ENCODE measurements around the gene UXT.

Gene UXT

GRCh38 chrX:47643926-47644325 is 15.1 kb downstream of the UXT start:
- no peaks in the 10 kb centered on the region for H3K9me3 ChIP-seq (ENCODE audit: low read depth, low read length)
- DNase-seq (ENCODE audit: low read depth, low spot score): no peak
- no peak overlapping the region for H3K27ac ChIP-seq
- TF ChIP-seq FOXP2 (optimal IDR thresholded peaks at IDR 0.05; ENCODE audit: control extremely low read depth, extremely low read length, insufficient read depth) (no peak), POLR2AphosphoS5 (IDR thresholded peaks at IDR 0.05; ENCODE audit: borderline replicate concordance, low read depth, low read length) (no peak), EZH2 (IDR thresholded peaks at IDR 0.05) (no peak)
- H3K9ac ChIP-seq (ENCODE audit: insufficient read length): no peak overlapping the region
- H3K4me3 ChIP-seq: no peak overlapping the region
- H3K36me3 ChIP-seq (ENCODE audit: insufficient read depth, low read length): peaks cover 40% of the 10 kb centered on the region

- Histone ChIP-seq H3K36me3 (ENCODE audit: insufficient read depth, low read length) (peaks cover 46% of the 10 kb centered on the region), H3K9me3 (ENCODE audit: low read depth, low read length) (no peaks in the 10 kb centered on the region), H3K4me3 (no peak overlapping the region), H3K27ac (no peak overlapping the region), H3K9ac (ENCODE audit: insufficient read length) (no peak overlapping the region)
- TF ChIP-seq EZH2 (IDR thresholded peaks at IDR 0.05): no peak
- no peak for DNase-seq (ENCODE audit: low read depth, low spot score)
These were observed 20.2 kb downstream of the UXT start for GRCh38 chrX:47638816-47639215.

- Histone ChIP-seq H3K27ac (no peak overlapping the region), H3K36me3 (ENCODE audit: insufficient read depth, low read length) (peaks cover 40% of the 10 kb centered on the region), H3K9ac (ENCODE audit: insufficient read length) (no peak overlapping the region), H3K9me3 (ENCODE audit: low read depth, low read length) (no peaks in the 10 kb centered on the region), H3K4me3 (no peak overlapping the region)
- TF ChIP-seq FOXP2 (optimal IDR thresholded peaks at IDR 0.05; ENCODE audit: control extremely low read depth, extremely low read length, insufficient read depth): no peak
- DNase-seq (ENCODE audit: low read depth, low spot score): no peak
These were observed 21.3 kb downstream of the UXT start for GRCh38 chrX:47637546-47638195.

- Histone ChIP-seq H3K4me3 (no peak overlapping the region), H3K36me3 (ENCODE audit: insufficient read depth, low read length) (peaks cover 17% of the 10 kb centered on the region), H3K9me3 (ENCODE audit: low read depth, low read length) (no peaks in the 10 kb centered on the region), H3K27ac (no peak overlapping the region), H3K9ac (ENCODE audit: insufficient read length) (no peak overlapping the region)
- TF ChIP-seq FOXP2 (optimal IDR thresholded peaks at IDR 0.05; ENCODE audit: control extremely low read depth, extremely low read length, insufficient read depth): no peak
- no peak for TF ChIP-seq POLR2AphosphoS5 (IDR thresholded peaks at IDR 0.05; ENCODE audit: borderline replicate concordance, low read depth, low read length)
- no peak for TF ChIP-seq EZH2 (IDR thresholded peaks at IDR 0.05)
- DNase-seq (ENCODE audit: low read depth, low spot score): no peak
These were observed 24.0 kb downstream of the UXT start for GRCh38 chrX:47634871-47635575.

- TF ChIP-seq POLR2AphosphoS5 (IDR thresholded peaks at IDR 0.05; ENCODE audit: borderline replicate concordance, low read depth, low read length) (no peak), FOXP2 (optimal IDR thresholded peaks at IDR 0.05; ENCODE audit: control extremely low read depth, extremely low read length, insufficient read depth) (no peak), EZH2 (IDR thresholded peaks at IDR 0.05) (no peak)
- Histone ChIP-seq H3K9ac (ENCODE audit: insufficient read length) (no peak overlapping the region), H3K4me3 (no peak overlapping the region), H3K27ac (no peak overlapping the region), H3K36me3 (ENCODE audit: insufficient read depth, low read length) (peaks cover 6% of the 10 kb centered on the region; the same call in 1 of the 2 replicates), H3K9me3 (ENCODE audit: low read depth, low read length) (no peaks in the 10 kb centered on the region)
- DNase-seq (ENCODE audit: low read depth, low spot score): no peak
These were observed 25.0 kb downstream of the UXT start for GRCh38 chrX:47633689-47634590.

- Histone ChIP-seq H3K4me3 (no peak overlapping the region), H3K27ac (no peak overlapping the region), H3K36me3 (ENCODE audit: insufficient read depth, low read length) (peaks cover 3% of the 10 kb centered on the region; the same call in 1 of the 2 replicates), H3K9me3 (ENCODE audit: low read depth, low read length) (no peaks in the 10 kb centered on the region), H3K9ac (ENCODE audit: insufficient read length) (no peak overlapping the region)
- DNase-seq (ENCODE audit: low read depth, low spot score): no peak
- TF ChIP-seq EZH2 (IDR thresholded peaks at IDR 0.05): no peak
- no peak for TF ChIP-seq FOXP2 (optimal IDR thresholded peaks at IDR 0.05; ENCODE audit: control extremely low read depth, extremely low read length, insufficient read depth)
- TF ChIP-seq POLR2AphosphoS5 (IDR thresholded peaks at IDR 0.05; ENCODE audit: borderline replicate concordance, low read depth, low read length): no peak
These were observed 26.3 kb downstream of the UXT start for GRCh38 chrX:47632666-47633065.

- H3K4me3 ChIP-seq: no peak overlapping the region
- TF ChIP-seq EZH2 (IDR thresholded peaks at IDR 0.05): no peak
- no peak for TF ChIP-seq POLR2AphosphoS5 (IDR thresholded peaks at IDR 0.05; ENCODE audit: borderline replicate concordance, low read depth, low read length)
- DNase-seq (ENCODE audit: low read depth, low spot score): no peak
- no peak overlapping the region for H3K27ac ChIP-seq
- H3K9me3 ChIP-seq (ENCODE audit: low read depth, low read length): no peaks in the 10 kb centered on the region
- H3K36me3 ChIP-seq (ENCODE audit: insufficient read depth, low read length): no peaks in the 10 kb centered on the region; the same call in 1 of the 2 replicates
- no peak overlapping the region for H3K9ac ChIP-seq (ENCODE audit: insufficient read length)
These were observed 27.3 kb downstream of the UXT start for GRCh38 chrX:47631676-47632075.

GRCh38 chrX:47629419-47630200 is 29.4 kb downstream of the UXT start, which contains the start of gene CFP:
CFP (minus strand) TSS chrX:47629930; CDS start chrX:47629844, 86 bp downstream.
- Histone ChIP-seq H3K9me3 (ENCODE audit: low read depth, low read length) (no peaks in the 10 kb centered on the region), H3K9ac (ENCODE audit: insufficient read length) (no peak within 1 kb of the TSS), H3K27ac (no peak within 1 kb of the TSS), H3K36me3 (ENCODE audit: insufficient read depth, low read length) (no peaks in the 10 kb centered on the region), H3K4me3 (no peak within 1 kb of the TSS)
- no peak for TF ChIP-seq EZH2 (IDR thresholded peaks at IDR 0.05)
- no peak for TF ChIP-seq POLR2AphosphoS5 (IDR thresholded peaks at IDR 0.05; ENCODE audit: borderline replicate concordance, low read depth, low read length)
- TF ChIP-seq FOXP2 (optimal IDR thresholded peaks at IDR 0.05; ENCODE audit: control extremely low read depth, extremely low read length, insufficient read depth): no peak
- DNase-seq (ENCODE audit: low read depth, low spot score): no peak
